HK-2 (cell line): Measurements from ENCODE around the gene GLRA3.
"Not testable (repeated sequence)": the region's sequence is repeated elsewhere in the genome, so short reads cannot be mapped to it uniquely, and the experiment has no call there.

ENCODE experiments used
- DNase-seq: peaks from one replicate; pipeline ENCODE4 v3.0.0-alpha.2; 2018; ENCODE audit not compliant: unreplicated experiment

Gene GLRA3

DNA sequence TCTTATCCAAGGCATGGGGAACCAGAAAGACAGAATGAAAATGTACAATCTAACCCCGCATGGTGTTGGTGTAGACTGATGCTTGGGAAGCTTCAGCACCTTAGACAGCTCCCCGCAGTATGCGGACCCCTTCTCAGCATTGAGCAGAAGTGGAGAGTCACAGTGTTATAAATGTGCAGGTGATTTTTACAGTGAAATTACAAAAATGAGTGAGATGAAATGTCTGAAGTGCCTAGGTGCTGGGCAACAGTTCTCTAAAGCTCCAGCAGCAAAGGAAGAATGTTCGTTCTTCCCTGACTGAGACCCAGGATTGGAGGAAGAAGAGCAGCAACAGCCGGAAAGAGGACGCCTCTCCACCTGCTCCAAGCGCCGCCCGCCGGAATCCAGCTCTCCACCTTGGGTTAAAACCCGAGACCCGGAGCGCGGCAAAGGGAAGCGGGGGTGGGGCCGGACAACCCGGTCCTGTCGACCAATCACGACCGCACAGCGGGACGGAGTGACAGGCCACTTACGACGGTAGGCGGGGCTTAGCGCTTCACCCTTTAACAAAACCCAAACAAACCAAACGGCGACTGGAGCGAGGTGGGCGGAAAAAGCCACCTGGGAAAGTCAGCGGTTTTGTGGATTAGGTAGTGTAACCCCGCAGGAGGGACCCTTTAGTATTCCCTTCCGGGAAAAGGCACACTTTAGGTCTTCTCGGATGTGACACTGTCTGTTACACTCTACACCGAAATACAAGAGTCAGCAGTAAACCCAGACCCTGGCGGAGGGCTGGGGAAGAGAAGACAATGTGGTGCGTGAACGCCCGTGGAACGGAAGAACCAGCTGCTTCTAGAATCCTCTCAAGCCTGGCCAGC lies at the start of gene GLRA3:
TSS of gene GLRA3 (minus strand) at position 403 of the 857 bp plus-strand sequence. CDS start 436 bp downstream, outside the sequence.
- DNase-seq, result peak; percentile 71

DNA sequence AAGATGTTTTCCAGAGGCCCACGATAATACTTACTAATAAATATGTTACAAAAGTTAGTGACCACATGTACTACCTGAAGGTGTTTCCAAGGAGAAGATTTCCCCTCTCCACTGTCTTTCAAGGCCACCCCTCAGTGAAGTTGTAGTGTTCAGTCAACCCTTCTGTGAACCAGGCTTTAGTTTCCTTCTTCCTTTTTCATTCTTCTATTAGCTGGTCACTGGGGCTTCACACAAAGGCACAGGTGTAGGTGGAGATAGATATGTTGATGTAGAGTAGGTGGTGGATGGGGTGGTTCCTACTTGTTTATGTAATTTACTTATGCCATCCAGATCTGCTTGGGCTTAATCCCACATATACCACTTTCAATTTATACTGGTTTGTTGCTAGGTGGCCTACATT lies 45.9 kb upstream of the GLRA3 start:
- DNase-seq, result no peak

GRCh38 chr4:174873931-174874330 lies 44.9 kb upstream of the GLRA3 start:
- DNase-seq, result no peak

DNA sequence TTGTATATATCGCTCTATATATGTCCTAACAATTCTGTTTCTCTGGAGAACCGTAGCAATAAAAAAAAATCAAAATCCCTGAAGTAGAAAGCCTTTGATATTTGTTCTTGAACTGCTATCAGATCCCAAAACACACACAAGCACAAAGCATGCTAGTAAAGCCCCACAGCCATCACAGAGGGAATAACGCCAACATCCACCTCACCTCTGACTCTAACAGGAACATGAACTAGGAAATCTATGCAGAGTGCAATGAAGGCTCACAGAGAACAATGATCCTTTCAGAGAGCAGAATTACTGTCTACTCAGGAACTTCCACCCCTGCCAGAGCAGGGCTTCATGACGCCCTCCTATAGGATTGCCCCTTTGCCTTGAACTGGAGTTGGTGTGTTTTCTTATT lies 44.1 kb upstream of the GLRA3 start:
- not testable (repeated sequence) for DNase-seq

GRCh38 chr4:174871407-174871806 lies 42.4 kb upstream of the GLRA3 start:
- DNase-seq, result no peak

- no peak for DNase-seq
These were observed 41.3 kb upstream of the GLRA3 start for GRCh38 chr4:174870311-174870710.

- no peak for DNase-seq
These were observed 40.3 kb upstream of the GLRA3 start for GRCh38 chr4:174869339-174869738.

DNA sequence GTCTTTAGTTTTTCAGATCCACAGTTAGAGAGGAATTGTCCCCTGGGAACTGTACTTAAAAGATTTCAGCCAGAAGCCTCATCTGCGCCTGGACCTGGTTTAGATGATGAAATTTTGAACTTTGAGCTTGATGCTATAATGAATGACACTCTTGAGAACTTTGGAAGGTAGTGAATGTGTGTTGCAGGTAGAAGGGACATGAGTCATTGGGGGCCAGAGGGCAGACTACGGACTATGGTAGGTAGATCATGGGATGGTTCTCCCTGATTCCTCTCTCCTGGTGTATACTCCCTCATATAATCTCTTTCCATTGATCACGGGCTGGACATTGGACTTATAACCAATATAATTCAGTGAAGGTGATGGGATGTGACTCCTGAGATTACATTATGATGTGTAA lies 38.9 kb upstream of the GLRA3 start:
- no peak for DNase-seq

DNA sequence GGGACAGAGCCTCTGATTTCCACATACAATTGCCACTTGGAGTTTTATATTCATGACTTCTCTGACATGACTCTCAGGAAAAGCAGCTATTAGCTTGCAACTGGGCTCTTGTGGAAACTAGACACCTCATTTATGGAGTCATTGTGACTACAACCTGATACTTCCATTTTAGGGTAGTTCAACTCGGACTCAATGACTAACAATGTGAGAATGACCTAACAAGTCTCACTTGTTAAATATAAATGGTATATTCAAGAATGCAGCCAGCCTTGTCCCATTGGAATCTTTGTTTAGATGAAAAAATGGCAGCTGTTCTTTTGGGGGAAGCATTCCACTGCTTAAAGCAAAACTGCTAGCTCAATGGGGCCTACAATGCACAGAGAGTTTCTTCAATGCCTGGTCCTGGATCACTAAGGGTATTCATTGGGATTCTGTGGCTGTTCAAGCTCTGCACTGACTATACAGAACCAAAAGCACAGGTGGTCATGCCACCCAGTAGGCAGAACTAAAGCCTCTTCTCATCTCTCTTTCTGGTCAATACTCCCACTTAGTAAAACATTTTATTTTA lies 36.5 kb upstream of the GLRA3 start:
- DNase-seq, result no peak

DNA sequence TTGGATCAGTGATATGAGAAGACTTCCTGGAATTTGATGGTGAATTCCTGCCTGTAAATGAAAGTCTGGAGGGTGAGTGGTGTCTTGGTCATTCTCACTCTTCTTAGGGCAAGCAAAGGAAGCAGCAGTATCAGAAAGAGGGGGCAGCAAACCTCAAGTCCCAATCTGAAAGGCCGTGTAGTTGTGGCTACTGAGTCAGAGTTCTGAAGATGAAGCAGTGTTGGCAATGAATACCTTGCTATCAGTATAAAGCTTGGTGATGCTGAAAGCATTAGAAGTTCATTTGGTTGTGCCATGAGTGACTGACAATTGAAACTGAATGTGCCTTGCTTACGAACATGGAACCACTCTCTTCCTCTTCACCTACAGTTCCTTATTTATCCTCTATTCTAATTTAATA lies 35.0 kb upstream of the GLRA3 start:
- no peak for DNase-seq

DNA sequence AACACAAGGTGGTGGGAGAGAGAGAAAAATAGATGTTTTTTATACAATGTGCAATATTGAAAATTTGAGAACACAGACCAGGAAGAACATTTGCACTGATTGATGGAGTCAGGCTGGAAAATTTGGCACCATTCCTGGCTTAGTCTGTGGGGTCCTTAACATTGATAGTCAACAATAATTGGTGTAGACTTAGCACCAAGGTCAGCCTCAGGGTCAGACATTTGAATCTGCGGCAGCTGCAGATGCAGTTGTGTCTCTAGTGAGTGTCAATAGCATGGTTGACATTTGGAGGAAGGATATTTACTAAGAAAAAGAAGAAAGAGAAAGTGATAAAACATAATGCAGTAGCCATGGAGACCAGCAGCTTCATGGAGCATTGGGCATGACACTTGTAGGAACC lies 31.5 kb upstream of the GLRA3 start:
- no peak for DNase-seq

- no peak for DNase-seq
These were observed 30.9 kb upstream of the GLRA3 start for GRCh38 chr4:174859904-174860303.

- no peak for DNase-seq
These were observed 28.1 kb upstream of the GLRA3 start for GRCh38 chr4:174856926-174857800.

DNA sequence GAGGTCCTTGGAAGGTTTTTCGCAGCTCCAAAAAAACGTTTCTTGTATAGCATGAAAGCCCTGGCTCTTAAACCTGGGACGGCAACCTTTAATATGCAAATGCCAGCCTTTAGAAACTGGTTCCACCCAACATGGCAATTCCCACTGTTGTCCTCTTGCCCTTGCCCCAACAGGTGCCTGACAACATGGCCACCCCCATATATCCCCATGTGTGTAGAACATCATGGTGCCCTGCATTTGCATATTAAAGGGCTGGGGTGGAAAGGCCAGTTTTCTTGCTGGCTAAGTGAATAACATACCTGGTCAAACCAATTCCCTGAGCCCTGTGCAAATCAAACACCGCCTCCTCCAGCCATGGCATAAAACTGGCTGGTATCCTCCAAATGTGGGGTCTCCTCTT lies 26.0 kb upstream of the GLRA3 start:
- DNase-seq, result no peak

- DNase-seq, result no peak
These were observed 24.6 kb upstream of the GLRA3 start for GRCh38 chr4:174853629-174854028.

DNA sequence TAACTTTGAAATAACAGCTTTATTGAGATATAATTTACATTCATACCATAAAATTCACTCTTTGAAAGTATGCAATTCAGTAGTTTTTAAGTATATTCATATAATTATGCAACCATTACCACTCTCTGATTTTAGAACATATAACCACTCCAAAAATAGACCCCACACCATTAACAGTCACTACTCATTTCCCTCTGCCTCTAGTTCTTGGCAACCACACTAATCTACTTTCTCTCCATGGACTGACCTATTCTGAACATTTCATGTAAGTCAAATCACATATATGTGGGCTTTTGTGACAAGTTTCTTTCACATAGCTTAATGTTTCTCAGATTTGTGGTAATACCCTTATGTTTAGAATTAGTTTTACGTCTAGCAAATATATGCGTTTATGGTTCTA lies 19.5 kb upstream of the GLRA3 start:
- no peak for DNase-seq

DNA sequence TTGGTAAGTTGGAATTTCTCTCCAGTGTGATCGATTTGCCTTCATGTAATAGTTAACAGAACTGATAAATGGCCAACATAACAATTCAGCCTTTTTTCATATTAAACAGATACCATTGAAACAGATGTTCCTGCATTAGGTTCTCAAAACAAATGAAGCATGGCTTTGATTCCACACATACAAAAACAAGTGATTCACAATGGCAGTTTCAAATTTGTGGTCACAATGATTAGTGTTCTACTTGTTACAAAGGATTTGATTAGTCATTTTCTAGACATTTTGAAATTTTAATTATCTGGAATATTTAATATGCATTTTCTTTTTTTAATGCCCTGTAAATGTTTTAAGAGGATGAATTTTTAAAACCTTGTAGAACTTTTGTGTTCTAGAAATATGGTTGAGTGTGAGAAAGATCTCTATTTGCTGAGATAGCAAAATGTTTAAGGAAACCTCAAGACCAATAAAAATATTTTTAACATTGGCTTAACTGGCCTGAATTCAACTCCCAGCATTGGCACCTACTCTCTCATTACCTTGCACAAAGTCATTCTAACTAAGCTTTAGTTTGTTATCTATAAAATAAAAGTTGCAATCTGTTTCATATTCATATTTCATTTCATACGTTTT lies 18.9 kb upstream of the GLRA3 start:
- DNase-seq, result no peak

DNA sequence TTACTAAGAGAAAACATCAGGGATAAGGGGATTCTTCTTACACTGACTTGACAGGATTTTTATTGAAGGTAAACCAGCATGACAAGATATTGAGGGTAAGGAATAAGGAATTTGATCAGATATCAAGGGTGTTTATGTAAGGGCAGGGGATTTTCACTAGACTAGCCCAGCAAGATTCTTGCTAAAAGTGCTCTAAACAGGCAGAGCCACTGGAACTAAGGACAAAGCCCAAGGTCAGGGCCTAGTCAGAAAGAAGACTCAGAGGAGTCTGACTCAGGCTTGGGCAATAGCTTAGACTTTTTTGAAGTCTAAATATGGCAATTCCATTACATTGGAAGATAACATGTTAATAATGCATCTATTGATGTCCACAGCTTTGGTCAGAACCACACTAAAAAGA lies 6.5 kb upstream of the GLRA3 start:
- DNase-seq, result no peak

GRCh38 chr4:174834477-174834876 lies 5.4 kb upstream of the GLRA3 start:
- DNase-seq, result no peak

- no peak for DNase-seq
These were observed 2.4 kb downstream of the GLRA3 start for GRCh38 chr4:174826660-174827059.

GRCh38 chr4:174815282-174815681 lies 13.8 kb downstream of the GLRA3 start:
- DNase-seq, result no peak

DNA sequence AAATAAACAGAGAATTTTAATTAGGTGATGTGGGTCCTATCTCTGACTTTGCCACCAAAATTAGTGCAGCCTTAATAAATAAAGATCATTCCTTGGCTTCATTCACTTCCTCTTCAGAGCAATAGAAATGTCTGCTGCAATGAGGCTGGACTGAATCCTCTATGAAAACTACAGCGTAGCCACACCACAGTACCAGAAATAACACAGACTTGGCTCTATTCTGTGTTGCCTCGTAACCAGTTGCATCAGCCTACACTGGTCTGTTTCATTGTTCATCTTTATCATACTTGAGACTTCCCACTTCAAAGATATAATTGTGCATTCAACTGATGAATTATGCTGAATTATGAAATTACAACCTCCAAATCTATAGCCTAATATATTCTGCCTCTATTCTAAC lies 15.8 kb downstream of the GLRA3 start:
- DNase-seq, result no peak
